Measurements from ENCODE around the gene APBB2. TPM values are rescaled to one million over a fixed set of nuclear protein-coding genes. Genes with fewer than 3 reads are reported as not detected.
"Not testable (repeated sequence)": the region's sequence is repeated elsewhere in the genome, so short reads cannot be mapped to it uniquely, and the experiment has no call there.

Gene APBB2
- total and polyA plus RNA-seq, 2 of the 8 experiments (the other 6 are each of a cell fraction or from before 2014, with no cell fraction given), result 58.7 to 59.4 TPM

DNA sequence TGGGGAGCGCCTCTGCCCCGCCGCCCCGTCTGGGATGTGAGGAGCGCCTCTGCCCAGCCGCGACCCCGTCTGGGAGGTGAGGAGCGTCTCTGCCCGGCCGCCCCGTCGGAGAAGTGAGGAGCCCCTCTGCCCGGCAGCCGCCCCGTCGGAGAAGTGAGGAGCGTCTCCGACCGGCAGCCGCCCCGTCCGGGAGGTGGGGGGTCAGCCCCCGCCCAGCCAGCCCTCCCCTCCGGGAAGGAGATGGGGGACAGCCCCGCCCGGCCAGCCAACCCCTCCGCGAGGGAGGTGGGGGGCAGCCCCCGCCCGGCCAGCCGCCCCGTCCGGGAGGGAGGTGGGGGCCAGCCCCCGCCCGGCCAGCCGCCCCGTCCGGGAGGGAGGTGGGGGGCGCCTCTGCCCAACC, 165.2 kb downstream of the APBB2 start:
- H3K14ac ChIP-seq (ENCODE audit: insufficient read length); POLR2A ChIA-PET (ENCODE audit: partially characterized antibody): not testable (repeated sequence)

More for the DNA sequence above, 165.2 kb downstream of the APBB2 start:
- no CpG with 5 or more reads among the region's 40 CpGs for WGBS, 2 experiments (ENCODE audit: extremely low coverage in 1 of 2, insufficient coverage in 1 of 2, insufficient read length in 1 of 2, insufficient replicate concordance in 2 of 2, low coverage in 1 of 2, low lambda C conversion rate in 2 of 2, missing lambda C conversion rate in 1 of 2)
- H2BK5ac ChIP-seq (ENCODE audit: low read depth, low read length); H2BK12ac ChIP-seq (ENCODE audit: low read depth, low read length); H3K79me2 ChIP-seq (ENCODE audit: control insufficient read depth in 1 of 2, insufficient read depth in 2 of 2, low read length in 2 of 2); H3K4me3 ChIP-seq (ENCODE audit: extremely low read depth in 1 of 4, insufficient read depth in 2 of 4, low read depth in 3 of 4, low read length in 4 of 4); H4K8ac ChIP-seq (ENCODE audit: extremely low read depth, insufficient read depth, low read length); H3K27ac ChIP-seq (ENCODE audit: low read depth, low read length); H3K18ac ChIP-seq (ENCODE audit: extremely low read depth, low read length); DNase-seq (ENCODE audit: low read depth in 1 of 2, low spot score in 2 of 2); H2AK5ac ChIP-seq (ENCODE audit: low read depth, low read length); H2AFZ ChIP-seq (ENCODE audit: low read length); H4K5ac ChIP-seq (ENCODE audit: insufficient read length, low read depth, low read length); H3K4ac ChIP-seq (replicated peaks; ENCODE audit: insufficient read length, low read depth, low read length); H3K4me1 ChIP-seq (replicated peaks in 1 of 4; ENCODE audit: control insufficient read depth in 3 of 4, insufficient read depth in 4 of 4, low read length in 3 of 4); H3K23me2 ChIP-seq (ENCODE audit: low read depth, low read length); H3K36me3 ChIP-seq (ENCODE audit: control insufficient read depth in 2 of 4, insufficient read depth in 4 of 4, low read length in 3 of 4); H3K9ac ChIP-seq (replicated peaks in 1 of 4; ENCODE audit: extremely low read depth in 1 of 4, low read depth in 3 of 4, low read length in 3 of 4); H3K23ac ChIP-seq (ENCODE audit: insufficient read length); H2BK120ac ChIP-seq (replicated peaks; ENCODE audit: low read depth, low read length); H3K4me2 ChIP-seq (ENCODE audit: insufficient read depth in 1 of 2, low read depth in 2 of 2, low read length in 2 of 2); FAIRE-seq; H2BK20ac ChIP-seq (ENCODE audit: low read length); H3K56ac ChIP-seq (replicated peaks; ENCODE audit: insufficient read length, low read depth, low read length); H3K79me1 ChIP-seq (ENCODE audit: low read depth, low read length); H3K27me3 ChIP-seq (replicated peaks in 1 of 4; ENCODE audit: control insufficient read depth in 3 of 4, extremely low read depth in 1 of 4, insufficient read depth in 3 of 4, low read length in 3 of 4); H4K20me1 ChIP-seq (replicated peaks in 1 of 2; ENCODE audit: control insufficient read depth in 1 of 2, insufficient read depth in 2 of 2, low read length in 2 of 2); H4K91ac ChIP-seq (replicated peaks; ENCODE audit: insufficient read length, low read length); H2BK15ac ChIP-seq (ENCODE audit: low read length): not testable (repeated sequence)
- H3K9me3 ChIP-seq (ENCODE audit: insufficient read depth in 2 of 2, low read depth in 1 of 2, low read length in 1 of 2), result peaks cover 6 to 13% of the 10 kb centered on the region in 2 experiments; a peak in 1 of 4 replicates
- CTCF ChIA-PET (ENCODE audit: partially characterized antibody), result interaction anchor here (1.4 kb wide), 1 partner anchor 19 kb away, joined by 3 read pairs; no protein-coding TSS in a partner anchor

Measured in H1 (cell line).